Right ventricle myocardium inferior (tissue), 1 donor: ENCODE data around the gene NVL. TPM values are rescaled to one million over a fixed set of nuclear protein-coding genes. Genes with fewer than 3 reads are reported as not detected.
"Not testable (repeated sequence)": the region's sequence is repeated elsewhere in the genome, so short reads cannot be mapped to it uniquely, and the experiment has no call there.

Experiments
- ATAC-seq: fragments of 200-7000 bp; cut with Tn5 transposase; one replicate; pipeline ENCODE4 v1.9.1; 2020; ENCODE audit warnings: mild to moderate bottlenecking, moderate library complexity
- DNase-seq: peaks from one replicate; pipeline ENCODE4 v3.0.0; 2021; ENCODE audit errors: missing footprints
- intact Hi-C: fragments of 100-400 bp; cut with DNase I; formaldehyde crosslinking; loops from one replicate; pipeline ENCODE4 v1.11.0; 2022
- long read RNA-seq: library from polyadenylated mRNA; unstranded; transcript quantifications from one replicate; pipeline ENCODE4 v2.0.0, GENCODE V29; 2021
- total RNA-seq: library from RNA; stranded (reverse); fragmentation: NEBNext Ultra II Directional; extraction: Animal tissue kit (Norgen Biotek cat#: 25700); gene quantifications from one replicate; pipeline ENCODE4 v1.2.1, GENCODE V29; 2021
- donor health status: DM: no; HTN: yes; CAD: no; lungs with severe emphysema.

Gene NVL
- 8.3 TPM for total RNA-seq
- long read RNA-seq, partial matches to known transcripts: 0 of 5 reads
- long read RNA-seq, other reads (novel, unspliced or antisense): 2 of 5 reads

DNA sequence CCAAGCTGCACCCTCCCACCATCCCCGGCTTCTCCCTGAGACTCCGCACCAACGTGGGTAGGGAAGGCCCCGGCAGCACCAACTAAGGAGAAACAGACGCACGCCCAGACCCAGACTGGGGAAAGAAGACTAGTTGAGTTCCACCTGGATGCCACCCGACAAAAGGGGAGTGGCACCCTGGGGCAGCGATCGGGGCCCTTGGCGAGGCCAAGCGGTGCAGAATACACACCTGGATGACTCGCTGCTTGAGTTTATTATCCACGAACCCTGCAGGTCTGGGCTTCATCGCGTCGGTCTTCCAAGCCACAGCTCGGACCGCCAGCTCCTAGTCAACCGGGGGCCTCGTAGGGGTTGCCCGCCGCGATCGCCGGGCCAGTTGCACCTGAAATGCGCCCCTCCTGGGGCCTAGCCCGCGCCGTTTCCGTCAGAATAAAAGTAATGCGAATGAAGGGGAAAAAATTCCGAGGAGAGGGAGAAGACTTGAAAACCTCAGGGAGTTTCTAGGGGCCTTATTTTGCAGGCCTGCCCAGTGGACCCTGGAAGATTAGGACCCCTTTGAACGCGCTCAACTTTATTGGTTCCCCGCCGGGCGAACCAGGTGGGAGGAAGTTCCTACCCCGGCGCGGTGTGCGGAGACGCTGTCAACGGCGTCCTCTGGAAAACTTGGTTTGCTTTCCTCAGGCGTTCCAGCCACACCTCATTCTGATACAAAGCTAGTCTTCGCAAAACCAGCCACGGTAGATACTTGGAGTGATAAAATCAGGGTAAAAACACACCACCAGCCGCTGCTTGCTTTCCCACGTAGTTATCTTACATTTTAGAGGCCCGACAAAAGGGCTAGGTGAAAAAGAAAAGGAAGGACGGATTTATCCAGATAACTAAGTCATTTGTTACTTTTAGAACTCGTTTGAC is at the start of gene NVL:
TSS of gene NVL (minus strand) at position 331 of the 912 bp plus-strand sequence. CDS start at position 286, 45 bp downstream.
- intact Hi-C loops: loop anchor here (2.0 to 5.0 kb wide), 2 partner anchors 148 to 215 kb away; partner anchors contain the start of genes DEGS1 and FBXO28
- peak; percentile 90 for DNase-seq
- peak; percentile 97 for ATAC-seq

DNA sequence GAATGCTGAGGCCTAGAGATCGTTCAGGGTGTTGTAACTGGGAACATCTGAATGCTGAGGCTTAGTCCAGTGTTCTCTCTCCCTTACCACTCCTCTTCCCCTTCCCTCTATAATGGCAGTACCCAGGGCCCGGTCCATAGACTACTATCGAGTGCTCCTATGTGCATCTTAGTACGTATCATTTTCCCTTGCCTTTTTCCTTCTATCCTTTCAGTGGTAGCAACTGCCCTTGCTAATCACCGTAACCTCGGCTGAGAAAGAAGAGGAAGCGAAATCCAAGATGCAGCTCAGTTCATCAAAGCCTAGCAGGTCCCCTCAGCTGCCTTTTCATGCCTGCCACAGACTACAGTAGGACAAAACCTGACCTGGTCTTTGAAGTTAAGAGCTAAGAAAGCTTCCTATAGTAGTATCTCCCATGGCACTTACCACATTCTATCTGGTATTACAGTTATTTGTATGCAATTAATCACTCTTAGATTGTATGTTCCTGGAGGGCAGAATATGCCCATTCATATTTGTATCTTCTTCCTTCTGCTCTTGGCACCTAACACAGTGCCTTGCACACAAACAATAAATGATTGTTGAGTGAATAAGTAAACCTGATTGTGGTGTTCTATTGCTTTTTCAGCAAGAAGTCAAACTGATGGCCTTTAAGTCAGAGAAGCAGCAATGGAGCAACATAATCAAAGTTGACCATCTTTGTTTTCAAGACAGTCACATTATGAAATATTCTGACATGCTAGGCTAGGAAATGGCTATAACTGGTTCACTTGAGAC is 49.1 kb upstream of the NVL start:
- intact Hi-C loops: no loop called here
- DNase-seq (no peak), ATAC-seq (no peak)

DNA sequence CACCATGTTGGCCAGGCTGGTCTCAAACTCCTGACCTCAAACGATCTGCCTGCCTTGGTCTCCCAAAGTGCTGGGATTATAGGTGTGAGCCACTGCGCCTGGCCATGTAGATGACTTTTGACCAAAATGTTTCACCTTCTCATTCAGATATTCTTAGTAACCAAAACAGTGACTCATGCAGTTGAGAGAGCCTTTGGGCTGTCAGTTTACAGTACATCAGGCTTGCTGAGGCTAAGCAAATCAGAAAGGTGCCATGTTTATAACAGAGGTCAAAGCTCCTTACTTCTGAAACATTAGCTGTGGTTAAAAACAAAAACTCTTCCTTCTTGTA is 47.7 kb upstream of the NVL start:
- DNase-seq (no peak), ATAC-seq (peak; percentile 35)
- intact Hi-C loops: no loop called here

- DNase-seq (no peak), ATAC-seq (no peak)
- intact Hi-C loops: no loop called here
These were observed 45.1 kb upstream of the NVL start for GRCh38 chr1:224375059-224375458.

DNA sequence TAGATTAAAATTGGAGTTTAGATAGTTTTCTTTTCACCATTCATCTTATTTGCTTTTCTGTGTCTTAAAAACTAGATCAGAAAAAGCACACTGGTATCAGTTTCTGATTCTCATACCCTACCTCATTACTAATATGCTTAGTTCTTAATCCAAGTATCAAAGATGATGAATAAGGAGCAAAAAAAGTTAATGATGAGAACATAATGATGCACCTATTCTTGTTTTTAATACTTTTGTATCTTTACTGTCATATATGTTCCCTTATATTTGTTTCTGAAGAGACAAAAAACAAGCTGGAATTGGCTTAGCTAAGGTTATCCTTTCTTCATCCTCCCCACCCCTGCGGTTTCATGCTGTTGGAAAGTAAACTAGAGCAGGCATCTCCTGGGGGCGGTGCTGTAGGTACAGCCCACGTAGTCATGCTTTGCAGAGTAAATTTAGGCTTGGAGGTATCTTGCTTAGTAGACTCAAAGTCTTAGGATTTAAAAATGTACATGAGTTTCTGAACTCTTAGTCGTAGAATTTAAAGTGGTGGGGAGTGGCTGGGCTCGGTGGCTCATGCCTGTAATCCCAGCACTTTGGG is 43.1 kb upstream of the NVL start:
- DNase-seq (no peak), ATAC-seq (no peak)
- intact Hi-C loops: no loop called here

DNA sequence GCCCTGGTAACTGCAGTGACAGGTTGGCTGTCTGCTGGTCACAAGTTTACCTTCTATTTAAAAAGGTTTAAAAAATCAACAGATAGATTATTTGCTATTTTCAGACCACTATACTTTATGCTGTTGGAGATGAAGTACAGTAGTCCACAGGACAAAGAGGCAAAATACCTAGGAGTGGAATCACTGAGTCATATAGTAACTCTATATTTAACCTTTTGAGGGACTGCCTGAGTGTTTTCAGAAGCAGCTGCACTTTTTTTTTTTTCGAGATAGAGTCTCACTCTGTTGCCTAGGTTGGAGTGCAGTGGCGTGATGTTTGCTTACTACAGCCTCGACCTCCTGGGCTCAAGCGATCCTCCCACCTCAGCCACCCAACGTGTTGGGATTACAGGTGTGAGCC is 38.4 kb upstream of the NVL start:
- intact Hi-C loops: no loop called here
- ATAC-seq (no peak), DNase-seq (no peak)

- intact Hi-C loops: no loop called here
- ATAC-seq (no peak), DNase-seq (no peak)
These were observed 29.2 kb upstream of the NVL start for GRCh38 chr1:224359207-224359606.

GRCh38 chr1:224358237-224358636 is 28.3 kb upstream of the NVL start:
- DNase-seq: no peak
- no peak for ATAC-seq
- intact Hi-C loops: no loop called here

DNA sequence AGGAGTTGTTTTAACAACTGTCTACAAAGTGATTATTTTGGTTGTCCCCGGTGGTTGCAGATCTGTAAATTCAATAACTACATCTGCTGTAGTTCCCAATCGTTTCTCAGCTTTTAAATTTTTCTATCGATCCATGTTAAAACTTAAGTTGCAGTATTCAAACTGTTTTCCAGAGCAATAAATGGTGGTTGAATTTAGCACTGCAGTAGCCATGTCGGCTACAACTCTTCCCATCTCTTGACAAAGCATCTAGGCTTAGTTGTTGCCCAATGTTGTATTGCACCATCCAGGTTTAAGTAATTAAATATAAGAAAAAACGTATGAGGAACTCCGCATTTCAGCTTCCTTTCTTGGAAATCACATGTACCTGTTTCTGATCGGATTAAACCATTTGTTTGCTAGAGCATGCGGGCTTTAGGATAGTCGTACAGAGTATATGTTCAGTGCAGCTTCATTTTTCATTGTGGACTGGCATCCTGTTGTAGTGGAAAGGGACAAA is 27.7 kb upstream of the NVL start:
- intact Hi-C loops: no loop called here
- DNase-seq (no peak), ATAC-seq (no peak)

GRCh38 chr1:224356685-224357625 is 27.0 kb upstream of the NVL start, which contains the start of gene CNIH4:
TSS of gene CNIH4 (plus strand) at chr1:224356879. CDS start at chr1:224356925, 46 bp downstream.
- intact Hi-C loops: no loop called here
- ATAC-seq: peak; percentile 99
- peak; percentile 96 for DNase-seq

GRCh38 chr1:224353975-224354925 is 24.3 kb upstream of the NVL start:
- intact Hi-C loops: no loop called here
- no peak for ATAC-seq

GRCh38 chr1:224352436-224353085 is 22.6 kb upstream of the NVL start:
- ATAC-seq, intact Hi-C loops, DNase-seq: not testable (repeated sequence)

More at GRCh38 chr1:224353975-224354925, 24.3 kb upstream of the NVL start:
- DNase-seq: no peak

DNA sequence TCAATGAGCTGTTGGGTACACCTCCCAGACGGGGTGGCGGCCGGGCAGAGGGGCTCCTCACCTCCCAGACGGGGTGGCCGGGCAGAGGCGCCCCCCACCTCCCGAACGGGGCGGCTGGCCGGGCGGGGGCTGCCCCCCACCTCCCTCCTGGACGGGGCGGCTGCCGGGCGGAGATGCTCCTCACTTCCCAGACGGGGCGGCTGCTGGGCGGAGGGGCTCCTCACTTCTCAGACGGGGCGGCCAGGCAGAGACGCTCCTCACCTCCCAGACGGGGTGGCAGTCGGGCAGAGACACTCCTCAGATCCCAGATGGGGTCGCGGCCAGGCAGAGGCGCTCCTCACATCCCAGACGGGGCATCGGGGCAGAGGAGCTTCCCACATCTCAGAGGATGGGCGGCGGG is 19.7 kb upstream of the NVL start:
- intact Hi-C loops, DNase-seq, ATAC-seq: not testable (repeated sequence)

- intact Hi-C loops: no loop called here
- ATAC-seq: no peak
- DNase-seq: no peak
These were observed 18.2 kb upstream of the NVL start for GRCh38 chr1:224348137-224348536.

- DNase-seq (no peak), ATAC-seq (no peak)
- intact Hi-C loops: no loop called here
These were observed 13.7 kb upstream of the NVL start for GRCh38 chr1:224343679-224344078.
